Stimulated activated CD8-positive, alpha-beta memory T cell treated with anti-CD3 and anti-CD28 coated beads, Interleukin-15, amount 100 ng/mL, for 48 hours (primary cell): ENCODE data around the gene ZCCHC24.

Experiments used
- DNase-seq, 2 donors: peaks; one replicate each; pipeline ENCODE4 v3.0.0-alpha.2; 2020; ENCODE audit warnings: low read depth in 2 of 2

Gene ZCCHC24

GRCh38 chr10:79411546-79412495, 33.6 kb downstream of the ZCCHC24 start:
- DNase-seq, result no peak

GRCh38 chr10:79410315-79411094, 34.9 kb downstream of the ZCCHC24 start:
- DNase-seq, result no peak

GRCh38 chr10:79409726-79410085, 35.7 kb downstream of the ZCCHC24 start:
- no peak for DNase-seq

- DNase-seq, result no peak
Observed at GRCh38 chr10:79409038-79409725, 36.2 kb downstream of the ZCCHC24 start.

- no peak for DNase-seq
Observed at GRCh38 chr10:79407811-79408795, 37.3 kb downstream of the ZCCHC24 start.

- no peak for DNase-seq
Observed at GRCh38 chr10:79407423-79407796, 38.0 kb downstream of the ZCCHC24 start.

- no peak for DNase-seq
Observed at GRCh38 chr10:79406683-79407422, 38.6 kb downstream of the ZCCHC24 start.

GRCh38 chr10:79405995-79406515, 39.4 kb downstream of the ZCCHC24 start:
- no peak for DNase-seq

GRCh38 chr10:79405221-79405994, 40.0 kb downstream of the ZCCHC24 start:
- DNase-seq, result no peak

- DNase-seq, result no peak
Observed at GRCh38 chr10:79404690-79405131, 40.7 kb downstream of the ZCCHC24 start.

- DNase-seq, result no peak
Observed at GRCh38 chr10:79404231-79404609, 41.2 kb downstream of the ZCCHC24 start.

GRCh38 chr10:79403441-79404230, 41.8 kb downstream of the ZCCHC24 start:
- no peak for DNase-seq

- DNase-seq, result no peak
Observed at GRCh38 chr10:79402951-79403350, 42.5 kb downstream of the ZCCHC24 start.

GRCh38 chr10:79402625-79402946, 42.8 kb downstream of the ZCCHC24 start:
- no peak for DNase-seq

GRCh38 chr10:79401015-79401921, 44.2 kb downstream of the ZCCHC24 start:
- DNase-seq, result no peak

- peak; percentile 32 to 34 for DNase-seq
Observed at GRCh38 chr10:79400146-79401004, 45.0 kb downstream of the ZCCHC24 start.
